ENCODE measurements around the gene OXER1. TPM values are rescaled to one million over a fixed set of nuclear protein-coding genes. Genes with fewer than 3 reads are reported as not detected.
"Not testable (repeated sequence)": the region's sequence is repeated elsewhere in the genome, so short reads cannot be mapped to it uniquely, and the experiment has no call there.

Gene OXER1
- total RNA-seq, 1 donor from 2014 or later, result 3.7 TPM

DNA sequence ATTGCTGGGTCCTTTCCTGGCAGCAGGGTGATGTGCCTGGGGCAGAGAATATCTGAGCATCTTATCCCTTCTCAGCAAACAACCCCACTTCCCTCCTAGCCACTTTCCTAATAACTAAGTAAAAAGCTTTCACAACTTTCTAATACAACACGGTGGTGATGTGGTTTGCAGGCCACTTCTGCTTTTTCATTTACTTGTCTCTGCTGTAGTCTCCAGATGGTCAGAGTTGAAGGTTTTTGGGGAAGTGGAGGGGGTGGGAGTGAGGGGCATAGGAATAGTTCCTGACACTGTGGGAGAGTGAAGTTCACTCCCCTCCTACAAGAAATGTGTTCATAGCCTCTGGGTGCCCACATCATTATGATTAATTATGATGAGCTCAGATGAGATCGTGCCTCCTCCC, 11.6 kb downstream of the OXER1 start:
- DNase-seq (ENCODE audit: low spot score), result no peak

DNA sequence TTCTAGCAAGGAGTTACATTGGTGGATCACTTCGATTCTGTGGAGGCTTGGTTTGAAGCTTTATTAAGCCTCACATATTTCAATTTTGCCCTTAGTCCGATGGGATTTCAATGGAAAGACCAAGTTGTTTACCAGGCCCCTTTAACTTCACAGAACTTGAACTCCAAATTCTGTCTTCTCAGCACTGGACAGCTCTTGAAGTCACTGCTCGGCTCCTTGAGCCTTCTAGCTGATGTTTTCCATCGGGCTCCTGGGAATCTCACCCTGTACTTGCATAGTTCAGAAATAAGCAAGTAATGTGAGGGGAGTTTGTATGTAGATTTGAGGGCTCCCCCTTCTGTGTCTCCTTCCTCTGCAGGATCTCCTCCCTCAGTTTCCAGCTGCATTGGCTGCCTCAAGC, 15.1 kb downstream of the OXER1 start:
- no peak for DNase-seq (ENCODE audit: low spot score)

DNA sequence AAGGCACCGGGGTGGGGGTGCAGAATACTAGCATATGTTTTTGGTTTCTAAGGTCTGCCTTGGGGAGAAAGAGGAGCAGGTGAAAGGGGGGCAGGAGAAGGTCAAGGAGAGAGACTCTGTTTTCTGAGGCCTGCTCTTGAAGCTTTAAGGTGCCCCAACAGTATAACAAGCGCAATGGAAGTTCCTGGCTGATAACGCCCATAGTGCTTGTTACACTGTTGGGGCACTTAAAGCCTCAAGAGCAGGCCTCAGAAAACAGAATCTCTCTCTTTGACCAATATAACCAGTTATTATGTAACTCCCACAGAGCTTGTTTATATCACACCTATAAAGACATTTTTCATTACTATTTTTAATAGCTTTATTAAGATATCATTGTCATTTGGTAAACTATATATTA, 16.5 kb downstream of the OXER1 start:
- no peak for DNase-seq (ENCODE audit: low spot score)

- no peak for DNase-seq (ENCODE audit: low spot score)
Measured at GRCh38 chr2:42744545-42745082, 19.3 kb downstream of the OXER1 start.

DNA sequence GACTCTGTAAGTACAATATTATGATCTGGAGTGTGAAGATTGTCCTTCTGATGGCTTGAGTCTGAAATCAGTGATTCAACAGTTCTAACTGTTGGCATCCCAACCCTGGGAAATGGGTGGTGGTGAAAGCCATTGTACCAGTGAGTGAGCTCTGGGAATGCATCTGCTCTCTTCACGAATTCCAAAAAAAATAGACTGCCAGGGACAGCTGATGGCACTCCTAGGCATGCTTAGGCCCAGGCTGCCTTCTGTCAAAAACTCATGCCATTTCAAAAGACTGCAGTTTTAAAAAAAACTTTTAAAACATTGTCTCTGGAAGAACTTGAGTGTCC, 20.3 kb downstream of the OXER1 start:
- DNase-seq (ENCODE audit: low spot score), result no peak

GRCh38 chr2:42742740-42743658, 20.9 kb downstream of the OXER1 start:
- no peak for DNase-seq (ENCODE audit: low spot score)

DNA sequence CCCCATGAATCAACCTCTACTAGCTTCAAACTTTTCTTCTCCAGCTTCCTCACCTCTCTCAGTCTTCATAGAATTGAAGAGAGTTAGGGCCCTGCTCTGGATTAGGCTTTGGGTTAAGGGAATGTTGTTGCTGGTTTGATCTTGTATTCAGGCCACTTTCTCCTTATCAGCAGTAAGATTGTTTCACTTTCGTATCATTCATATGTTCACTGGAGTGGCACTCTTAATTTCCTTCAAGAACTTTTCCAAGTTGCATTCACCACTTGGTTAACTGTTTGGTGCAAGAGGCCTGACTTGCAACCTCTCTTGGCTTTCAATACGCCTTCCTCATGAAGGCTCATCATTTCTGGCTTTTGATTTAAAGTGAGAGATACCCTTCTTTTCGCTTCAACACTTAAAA, 22.8 kb downstream of the OXER1 start:
- DNase-seq (ENCODE audit: low spot score), result no peak

DNA sequence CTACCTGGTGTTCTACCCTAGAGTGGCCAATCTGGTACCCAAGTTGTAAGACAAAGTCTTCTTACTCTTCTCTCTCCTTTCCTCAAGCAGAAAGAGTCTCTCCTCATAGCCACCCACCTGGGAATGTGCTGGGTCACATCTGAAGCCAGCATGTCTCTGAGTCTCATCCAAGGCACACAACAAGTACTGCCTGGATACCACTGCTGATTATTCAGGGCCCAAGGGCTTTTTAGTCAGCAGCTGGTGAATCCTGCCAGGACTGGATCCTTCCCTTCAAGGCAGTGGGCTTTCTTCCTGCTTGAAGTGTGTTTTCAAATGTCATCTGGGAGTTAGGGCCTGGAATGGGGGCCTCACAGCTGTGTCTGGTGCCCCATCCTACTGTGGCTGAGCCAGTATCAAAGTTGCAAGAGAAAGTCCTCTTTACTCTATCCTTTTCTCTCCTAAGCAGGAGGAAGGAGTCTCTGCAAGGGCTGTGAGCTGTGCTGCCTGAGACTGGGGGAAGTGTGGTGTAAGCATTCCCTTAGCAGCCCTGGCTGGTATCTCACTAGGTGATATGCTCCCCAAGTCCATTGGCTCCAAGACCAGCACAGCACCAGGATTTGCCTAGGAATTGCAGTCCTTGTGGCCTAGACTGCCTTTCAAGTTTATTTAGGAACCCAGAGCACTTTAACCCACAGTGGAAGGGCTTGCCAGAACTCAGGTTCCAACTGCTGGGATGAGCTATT, 27.2 kb downstream of the OXER1 start:
- no peak for DNase-seq (ENCODE audit: low spot score)

- no peak for DNase-seq (ENCODE audit: low spot score)
Measured at GRCh38 chr2:42733852-42734251, 30.1 kb downstream of the OXER1 start.

DNA sequence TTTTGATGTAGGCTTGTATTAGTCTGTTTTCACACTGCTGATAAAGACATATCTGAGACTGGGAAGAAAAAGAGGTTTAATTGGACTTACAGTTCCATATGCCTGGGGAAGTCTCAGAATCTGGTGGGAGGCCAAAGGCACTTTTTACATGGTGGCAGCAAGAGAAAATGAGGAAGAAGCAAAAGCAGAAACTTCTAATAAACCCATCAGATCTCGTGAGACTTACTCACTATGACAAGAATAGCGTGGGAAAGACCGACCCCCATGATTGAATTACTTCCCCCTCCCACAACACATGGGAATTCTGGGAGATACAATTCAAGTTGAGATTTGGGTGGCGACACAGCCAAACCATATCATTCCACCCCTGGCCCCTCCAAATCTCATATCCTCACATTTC, 32.6 kb downstream of the OXER1 start:
- not testable (repeated sequence) for DNase-seq (ENCODE audit: low spot score)

DNA sequence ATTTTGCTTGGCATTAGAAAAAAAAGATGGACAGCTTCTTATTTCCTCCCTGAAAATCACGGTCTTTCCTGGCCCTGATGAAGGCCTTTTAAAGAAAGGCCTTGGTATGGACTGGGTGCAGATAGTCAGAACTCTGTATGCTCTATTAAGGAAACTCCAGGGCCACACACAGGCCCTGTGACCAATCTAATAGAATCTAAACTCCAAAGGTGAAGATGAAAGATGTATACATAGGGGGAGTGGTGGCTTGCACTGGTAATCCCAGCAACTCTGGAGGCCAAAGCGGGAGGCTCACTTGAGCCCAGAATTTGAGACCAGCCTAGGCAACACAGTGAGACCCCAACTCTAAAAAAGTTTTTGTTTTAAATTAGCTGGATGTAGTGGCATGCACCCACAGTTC, 37.3 kb downstream of the OXER1 start:
- DNase-seq (ENCODE audit: low spot score), result no peak

DNA sequence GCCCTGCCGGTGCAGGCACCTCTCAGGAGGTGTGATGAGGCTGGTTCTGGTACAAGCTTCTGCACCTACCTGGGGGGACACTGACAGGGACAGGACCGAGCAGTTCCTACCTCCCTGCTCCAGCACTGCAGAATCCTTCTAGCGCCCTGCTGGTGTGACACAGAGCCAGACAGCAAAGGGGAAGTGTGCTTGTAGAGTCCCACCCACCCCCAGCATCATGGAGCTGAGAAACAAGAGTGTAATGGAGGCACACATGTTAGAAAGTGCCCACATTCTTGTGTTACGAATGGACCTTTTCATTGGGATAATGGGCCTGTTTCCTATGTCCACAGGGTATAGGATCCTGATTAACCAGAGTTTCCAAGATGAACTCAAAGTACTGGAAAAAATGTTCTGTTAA, 38.3 kb downstream of the OXER1 start:
- no peak for DNase-seq (ENCODE audit: low spot score)

GRCh38 chr2:42724886-42725285, 39.0 kb downstream of the OXER1 start:
- no peak for DNase-seq (ENCODE audit: low spot score)

DNA sequence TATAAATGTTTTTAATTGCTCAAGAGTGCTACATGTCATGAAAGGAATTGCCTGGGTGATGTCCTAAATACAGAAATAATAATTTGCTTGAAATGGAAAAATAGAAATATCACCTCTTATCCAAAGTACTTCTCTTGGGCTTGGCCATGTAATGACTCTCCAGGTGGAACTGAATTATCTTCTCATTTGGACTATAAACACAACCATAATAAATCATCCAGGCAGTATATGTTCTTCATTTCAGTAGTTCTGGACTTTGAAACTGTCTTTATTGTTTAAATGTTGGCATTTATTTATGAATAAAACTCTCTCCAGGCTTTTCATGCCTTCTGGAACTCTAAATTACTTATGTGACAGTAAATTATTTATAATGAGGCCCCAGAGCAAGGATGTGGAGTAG, 40.5 kb downstream of the OXER1 start:
- no peak for DNase-seq (ENCODE audit: low spot score)

DNA sequence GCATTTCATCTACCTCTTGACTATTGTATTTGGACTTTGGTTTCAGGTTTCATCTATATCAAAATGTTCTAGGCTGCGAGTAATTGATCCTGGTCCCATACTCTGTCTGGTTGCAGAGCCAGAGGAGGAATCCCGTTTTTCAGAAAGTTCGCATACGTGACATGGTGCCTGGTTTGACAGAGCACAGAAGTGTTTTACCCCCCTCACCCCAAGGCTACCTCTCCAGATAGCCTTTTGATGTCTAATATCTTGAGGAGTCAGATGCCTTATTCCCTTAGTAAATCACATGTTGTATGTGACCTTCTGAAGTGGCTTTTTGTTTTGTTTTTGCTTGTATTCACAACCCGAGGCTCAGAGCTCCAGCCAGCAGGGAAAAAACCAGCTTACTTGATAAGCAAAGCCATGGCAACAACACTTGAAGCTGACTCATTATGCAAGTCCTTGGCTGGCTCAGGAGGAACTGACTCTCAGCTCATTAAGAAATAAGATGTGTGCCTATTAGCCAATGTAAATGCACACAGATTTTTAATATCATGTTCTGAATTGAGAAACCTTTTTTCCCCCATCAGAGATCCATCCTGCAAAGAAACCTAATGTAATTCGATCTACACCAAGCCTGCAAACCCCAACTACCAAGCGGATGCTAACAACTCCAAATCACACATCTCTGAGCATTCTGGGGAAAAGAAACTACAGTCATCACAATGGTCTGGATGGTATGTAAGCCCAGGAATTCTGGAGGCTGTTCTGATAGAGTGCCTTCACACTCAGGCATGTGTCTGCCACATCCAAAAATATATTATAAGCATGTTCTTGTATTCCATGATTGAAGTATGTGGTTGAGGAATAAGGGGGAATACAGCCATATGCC, 41.4 kb downstream of the OXER1 start:
- DNase-seq (ENCODE audit: low spot score), result peak; percentile 54

GRCh38 chr2:42721898-42722297, 42.0 kb downstream of the OXER1 start:
- DNase-seq (ENCODE audit: low spot score), result no peak

- no peak for DNase-seq (ENCODE audit: low spot score)
Measured at GRCh38 chr2:42714686-42715085, 49.2 kb downstream of the OXER1 start.

DNA sequence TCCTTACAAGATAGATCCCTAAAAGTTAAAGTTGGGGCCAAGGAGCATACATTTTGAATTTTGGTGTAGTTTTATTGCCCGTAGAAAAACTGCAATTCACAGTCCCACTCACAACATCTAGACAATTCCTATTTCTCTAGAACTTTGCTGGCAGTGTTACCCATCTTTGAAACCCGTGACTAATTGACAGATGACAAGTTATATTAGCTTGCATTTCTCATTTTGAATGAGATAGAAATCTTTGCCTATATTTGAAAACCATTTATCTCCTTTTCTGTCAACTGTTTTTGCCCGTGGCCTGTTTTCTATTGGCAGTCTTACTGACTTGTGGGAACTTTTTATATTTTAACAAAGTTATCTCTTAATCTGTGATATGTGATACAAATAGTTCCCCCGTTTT, 50.0 kb downstream of the OXER1 start:
- DNase-seq (ENCODE audit: low spot score), result no peak

- no peak for DNase-seq (ENCODE audit: low spot score)
Measured at GRCh38 chr2:42712934-42713333, 51.0 kb downstream of the OXER1 start.
